DND-41 (cell line): Measurements from ENCODE around the gene SNTG2.

ENCODE experiments used
- ATAC-seq: fragments of 200-7000 bp; cut with Tn5 transposase; 3 replicates; pipeline ENCODE4 v1.9.1; 2021; ENCODE audit warnings: low read depth; ENCODE audit not compliant: insufficient read depth
- DNase-seq: peaks from one replicate; pipeline ENCODE4 v3.0.0-alpha.2; 2020
- H2AFZ ChIP-seq: 2 replicates; pipeline ENCODE4 v1.6.0; 2012; ENCODE audit warnings: low read depth, low read length
- H3K27ac ChIP-seq: 2 replicates; pipeline ENCODE4 v1.5.1; 2012; ENCODE audit warnings: low read length, inconsistent platforms
- H3K27me3 ChIP-seq: fragments of 200-600 bp; sonication (generic); 2 replicates; pipeline ENCODE4 v1.6.0; 2012; ENCODE audit warnings: low read length, mild to moderate bottlenecking, inconsistent platforms; ENCODE audit not compliant: insufficient read depth, poor library complexity
- H3K36me3 ChIP-seq: 2 replicates; pipeline ENCODE4 v1.5.1; 2012; ENCODE audit warnings: low read length, inconsistent platforms; ENCODE audit not compliant: insufficient read depth
- H3K4me1 ChIP-seq: 2 replicates; pipeline ENCODE4 v1.5.1; 2012; ENCODE audit warnings: mild to moderate bottlenecking, low read length; ENCODE audit not compliant: insufficient read depth
- H3K4me2 ChIP-seq: 2 replicates; pipeline ENCODE4 v1.6.0; 2012; ENCODE audit warnings: mild to moderate bottlenecking, moderate library complexity, low read length, inconsistent platforms; ENCODE audit not compliant: insufficient read depth
- H3K4me3 ChIP-seq, 2 experiments: fragments of 200-600 bp in 1 of 2; shearing (Covaris generic) in 1 of 2; 2 replicates each; pipeline ENCODE4 v1.5.1; 2012 to 2016; ENCODE audit warnings: inconsistent platforms in 2 of 2, low read length in 2 of 2, mild to moderate bottlenecking in 2 of 2, low read depth in 1 of 2, moderate library complexity in 1 of 2
- H3K79me2 ChIP-seq: 2 replicates; pipeline ENCODE4 v1.6.0; 2012; ENCODE audit warnings: low read length, inconsistent platforms; ENCODE audit not compliant: insufficient read depth
- H3K9ac ChIP-seq: 2 replicates; pipeline ENCODE4 v1.6.0; 2012; ENCODE audit warnings: low read depth, mild to moderate bottlenecking, inconsistent platforms, low read length, moderate library complexity
- H3K9me3 ChIP-seq: 2 replicates; pipeline ENCODE4 v1.5.1; 2012; ENCODE audit warnings: low read length, moderate library complexity, mild to moderate bottlenecking, inconsistent platforms; ENCODE audit not compliant: insufficient read depth, severe bottlenecking
- H4K20me1 ChIP-seq: 2 replicates; pipeline ENCODE4 v1.6.0; 2012; ENCODE audit warnings: low read length; ENCODE audit not compliant: insufficient read depth
- CTCF ChIP-seq: IDR thresholded peaks from 2 replicates; pipeline ENCODE4 v1.5.1; 2012; ENCODE audit warnings: borderline replicate concordance, low read length, moderate library complexity, mild to moderate bottlenecking; ENCODE audit not compliant: poor library complexity, severe bottlenecking; ENCODE audit errors: extremely low read depth
- EZH2 ChIP-seq: IDR thresholded peaks from 3 replicates; pipeline ENCODE4 v1.6.1; 2012; ENCODE audit warnings: borderline replicate concordance, low read depth, mild to moderate bottlenecking, moderate library complexity, low read length, inconsistent platforms; ENCODE audit not compliant: severe bottlenecking

The SNTG2 gene

GRCh38 chr2:1348789-1349188 lies 398.1 kb downstream of the SNTG2 start:
- DNase-seq: no peak
- Histone ChIP-seq H3K79me2 (no peaks in the 10 kb centered on the region), H3K4me1 (no peaks in the 10 kb centered on the region), H3K4me2 (no peak overlapping the region), H3K27me3 (no peaks in the 10 kb centered on the region), H2AFZ (no peak overlapping the region), H3K9ac (no peak overlapping the region), H3K36me3 (no peaks in the 10 kb centered on the region), H3K4me3 (no peak overlapping the region), H4K20me1 (no peaks in the 10 kb centered on the region), H3K27ac (no peak overlapping the region), H3K9me3 (peaks cover 19% of the 10 kb centered on the region)
- TF ChIP-seq CTCF: no peak
- no peak for ATAC-seq

- H3K4me2 ChIP-seq: no peak overlapping the region
- no peaks in the 10 kb centered on the region for H4K20me1 ChIP-seq
- no peaks in the 10 kb centered on the region for H3K27me3 ChIP-seq
- no peaks in the 10 kb centered on the region for H3K4me1 ChIP-seq
- no peaks in the 10 kb centered on the region for H3K79me2 ChIP-seq
- H3K9ac ChIP-seq: no peak overlapping the region
- no peak for ATAC-seq
- no peak for DNase-seq
- no peak overlapping the region for H3K27ac ChIP-seq
- H2AFZ ChIP-seq: no peak overlapping the region
- TF ChIP-seq EZH2 (no peak), CTCF (no peak)
- H3K9me3 ChIP-seq: peaks cover 19% of the 10 kb centered on the region
- no peak overlapping the region for H3K4me3 ChIP-seq
- H3K36me3 ChIP-seq: no peaks in the 10 kb centered on the region
These were observed 399.5 kb downstream of the SNTG2 start for GRCh38 chr2:1350111-1350510.

- Histone ChIP-seq H2AFZ (no peak overlapping the region), H3K4me1 (no peaks in the 10 kb centered on the region), H3K4me3 (no peak overlapping the region), H3K36me3 (no peaks in the 10 kb centered on the region), H4K20me1 (no peaks in the 10 kb centered on the region), H3K9ac (no peak overlapping the region), H3K4me2 (no peak overlapping the region), H3K27ac (no peak overlapping the region), H3K27me3 (no peaks in the 10 kb centered on the region), H3K9me3 (peaks cover 11% of the 10 kb centered on the region), H3K79me2 (no peaks in the 10 kb centered on the region)
- TF ChIP-seq CTCF: no peak
- TF ChIP-seq EZH2: no peak
- DNase-seq: no peak
- ATAC-seq: no peak
These were observed 402.5 kb downstream of the SNTG2 start for GRCh38 chr2:1353124-1353523.

- no peak for DNase-seq
- H3K9ac ChIP-seq: no peak overlapping the region
- no peak overlapping the region for H3K27ac ChIP-seq
- H3K9me3 ChIP-seq: peaks cover 7% of the 10 kb centered on the region
- TF ChIP-seq EZH2 (no peak), CTCF (no peak)
- ATAC-seq: no peak
- H3K36me3 ChIP-seq: no peaks in the 10 kb centered on the region
- no peaks in the 10 kb centered on the region for H3K4me1 ChIP-seq
- H3K79me2 ChIP-seq: no peaks in the 10 kb centered on the region
- no peak overlapping the region for H3K4me2 ChIP-seq
- H2AFZ ChIP-seq: no peak overlapping the region
- H3K27me3 ChIP-seq: no peaks in the 10 kb centered on the region
- H3K4me3 ChIP-seq: no peak overlapping the region
- H4K20me1 ChIP-seq: no peaks in the 10 kb centered on the region
These were observed 402.9 kb downstream of the SNTG2 start for GRCh38 chr2:1353543-1353942.
